ENCODE results near the gene SMAP1.

Gene SMAP1

GRCh38 chr6:70666706-70667105 lies 977 bp upstream of the SMAP1 start:
- Histone ChIP-seq H3K27me3 (ENCODE audit: low read depth) (no peaks in the 10 kb centered on the region), H3K4me3 (no peak overlapping the region), H3K36me3 (replicated peaks) (no peaks in the 10 kb centered on the region; the same call in 1 of the 2 replicates), H3K9me3 (no peaks in the 10 kb centered on the region), H3K4me1 (peaks cover 10% of the 10 kb centered on the region)
- in situ Hi-C loops (cut with MboI; ENCODE audit: low sequenced_read_pairs): no loop called here
- no peak for DNase-seq (ENCODE audit: low spot score in 2 of 2)

GRCh38 chr6:70667256-70667710 lies 400 bp upstream of the SMAP1 start:
- H3K9me3 ChIP-seq: no peaks in the 10 kb centered on the region
- peaks cover 10% of the 10 kb centered on the region for H3K4me1 ChIP-seq
- peak overlapping the region; percentile 76 for H3K4me3 ChIP-seq
- H3K36me3 ChIP-seq (replicated peaks): no peaks in the 10 kb centered on the region; the same call in 1 of the 2 replicates
- no peak for DNase-seq (ENCODE audit: low spot score in 2 of 2)
- no peaks in the 10 kb centered on the region for H3K27me3 ChIP-seq (ENCODE audit: low read depth)
- in situ Hi-C loops (cut with MboI; ENCODE audit: low sequenced_read_pairs): no loop called here

- Histone ChIP-seq H3K4me1 (peaks cover 10% of the 10 kb centered on the region), H3K36me3 (replicated peaks) (no peaks in the 10 kb centered on the region; the same call in 1 of the 2 replicates), H3K4me3 (peak overlapping the region; percentile 76), H3K27me3 (ENCODE audit: low read depth) (no peaks in the 10 kb centered on the region), H3K9me3 (no peaks in the 10 kb centered on the region)
- DNase-seq (ENCODE audit: low spot score in 2 of 2): peak; percentile 74 to 88
- in situ Hi-C loops (cut with MboI; ENCODE audit: low sequenced_read_pairs): no loop called here
Measured at GRCh38 chr6:70668499-70668812, 773 bp downstream of the SMAP1 start.

GRCh38 chr6:70669133-70669532 lies 1.4 kb downstream of the SMAP1 start:
- Histone ChIP-seq H3K4me1 (peaks cover 10% of the 10 kb centered on the region), H3K36me3 (replicated peaks) (no peaks in the 10 kb centered on the region; the same call in 1 of the 2 replicates), H3K4me3 (peak overlapping the region; percentile 76), H3K27me3 (ENCODE audit: low read depth) (no peaks in the 10 kb centered on the region), H3K9me3 (no peaks in the 10 kb centered on the region)
- DNase-seq (ENCODE audit: low spot score in 2 of 2): no peak
- in situ Hi-C loops (cut with MboI; ENCODE audit: low sequenced_read_pairs): no loop called here

GRCh38 chr6:70672549-70672948 lies 4.9 kb downstream of the SMAP1 start:
- H3K27me3 ChIP-seq (ENCODE audit: low read depth): no peaks in the 10 kb centered on the region
- in situ Hi-C loops (cut with MboI; ENCODE audit: low sequenced_read_pairs): no loop called here
- no peak overlapping the region for H3K4me3 ChIP-seq
- no peak for DNase-seq (ENCODE audit: low spot score in 2 of 2)
- peaks cover 10% of the 10 kb centered on the region for H3K4me1 ChIP-seq
- no peaks in the 10 kb centered on the region for H3K9me3 ChIP-seq
- H3K36me3 ChIP-seq (replicated peaks): no peaks in the 10 kb centered on the region; the same call in 1 of the 2 replicates

GRCh38 chr6:70673054-70673453 lies 5.4 kb downstream of the SMAP1 start:
- no peak for DNase-seq (ENCODE audit: low spot score in 2 of 2)
- in situ Hi-C loops (cut with MboI; ENCODE audit: low sequenced_read_pairs): no loop called here
- H3K9me3 ChIP-seq: no peaks in the 10 kb centered on the region

GRCh38 chr6:70673601-70674000 lies 5.9 kb downstream of the SMAP1 start:
- DNase-seq (ENCODE audit: low spot score in 2 of 2): no peak
- Histone ChIP-seq H3K27me3 (ENCODE audit: low read depth) (no peaks in the 10 kb centered on the region), H3K9me3 (no peaks in the 10 kb centered on the region), H3K4me1 (peaks cover 10% of the 10 kb centered on the region), H3K36me3 (replicated peaks) (no peaks in the 10 kb centered on the region), H3K4me3 (no peak overlapping the region)
- in situ Hi-C loops (cut with MboI; ENCODE audit: low sequenced_read_pairs): no loop called here

More at GRCh38 chr6:70673054-70673453, 5.4 kb downstream of the SMAP1 start:
- Histone ChIP-seq H3K4me1 (peaks cover 10% of the 10 kb centered on the region), H3K27me3 (ENCODE audit: low read depth) (no peaks in the 10 kb centered on the region), H3K4me3 (no peak overlapping the region), H3K36me3 (replicated peaks) (no peaks in the 10 kb centered on the region; the same call in 1 of the 2 replicates)

GRCh38 chr6:70675822-70676221 lies 8.1 kb downstream of the SMAP1 start:
- H3K36me3 ChIP-seq (replicated peaks): no peaks in the 10 kb centered on the region
- peaks cover 4% of the 10 kb centered on the region for H3K4me1 ChIP-seq
- in situ Hi-C loops (cut with MboI; ENCODE audit: low sequenced_read_pairs): loop anchor here (25.0 kb wide), 1 partner anchor 464 kb away; no protein-coding TSS in a partner anchor
- H3K9me3 ChIP-seq: no peaks in the 10 kb centered on the region
- DNase-seq (ENCODE audit: low spot score in 2 of 2): no peak
- H3K4me3 ChIP-seq: no peak overlapping the region
- H3K27me3 ChIP-seq (ENCODE audit: low read depth): no peaks in the 10 kb centered on the region

- Histone ChIP-seq H3K9me3 (no peaks in the 10 kb centered on the region), H3K36me3 (replicated peaks) (no peaks in the 10 kb centered on the region), H3K4me1 (peaks cover 4% of the 10 kb centered on the region), H3K4me3 (no peak overlapping the region), H3K27me3 (ENCODE audit: low read depth) (no peaks in the 10 kb centered on the region)
- in situ Hi-C loops (cut with MboI; ENCODE audit: low sequenced_read_pairs): loop anchor here (25.0 kb wide), 1 partner anchor 465 kb away; no protein-coding TSS in a partner anchor
- DNase-seq (ENCODE audit: low spot score in 2 of 2): no peak
Measured at GRCh38 chr6:70676821-70677220, 9.1 kb downstream of the SMAP1 start.

- Histone ChIP-seq H3K9me3 (no peaks in the 10 kb centered on the region), H3K4me3 (no peak overlapping the region), H3K27me3 (ENCODE audit: low read depth) (no peaks in the 10 kb centered on the region), H3K4me1 (peaks cover 8% of the 10 kb centered on the region), H3K36me3 (replicated peaks) (no peaks in the 10 kb centered on the region)
- in situ Hi-C loops (cut with MboI; ENCODE audit: low sequenced_read_pairs): loop anchor here (10.0 to 25.0 kb wide), 2 partner anchors 126 to 468 kb away; no protein-coding TSS in a partner anchor
- DNase-seq (ENCODE audit: low spot score in 2 of 2): peak in 1 of 2 experiments; percentile 29
Measured at GRCh38 chr6:70680396-70680795, 12.7 kb downstream of the SMAP1 start.

GRCh38 chr6:70684794-70685493 lies 17.3 kb downstream of the SMAP1 start:
- no peaks in the 10 kb centered on the region for H3K9me3 ChIP-seq
- H3K4me1 ChIP-seq: peaks cover 12% of the 10 kb centered on the region
- H3K4me3 ChIP-seq: no peak overlapping the region
- in situ Hi-C loops (cut with MboI; ENCODE audit: low sequenced_read_pairs): loop anchor here (10.0 to 25.0 kb wide), 2 partner anchors 130 to 473 kb away; no protein-coding TSS in a partner anchor
- DNase-seq (ENCODE audit: low spot score in 2 of 2): no peak
- H3K27me3 ChIP-seq (ENCODE audit: low read depth): no peaks in the 10 kb centered on the region
- H3K36me3 ChIP-seq (replicated peaks): no peaks in the 10 kb centered on the region

GRCh38 chr6:70685494-70686180 lies 18.0 kb downstream of the SMAP1 start:
- no peak for DNase-seq (ENCODE audit: low spot score in 2 of 2)
- no peaks in the 10 kb centered on the region for H3K9me3 ChIP-seq
- in situ Hi-C loops (cut with MboI; ENCODE audit: low sequenced_read_pairs): loop anchor here (10.0 to 25.0 kb wide), 2 partner anchors 131 to 473 kb away; no protein-coding TSS in a partner anchor
- H3K4me3 ChIP-seq: no peak overlapping the region
- no peaks in the 10 kb centered on the region for H3K27me3 ChIP-seq (ENCODE audit: low read depth)
- H3K4me1 ChIP-seq: peaks cover 7% of the 10 kb centered on the region
- no peaks in the 10 kb centered on the region for H3K36me3 ChIP-seq (replicated peaks)

GRCh38 chr6:70686548-70687133 lies 19.0 kb downstream of the SMAP1 start:
- in situ Hi-C loops (cut with MboI; ENCODE audit: low sequenced_read_pairs): loop anchor here (10.0 to 25.0 kb wide), 2 partner anchors 132 to 474 kb away; no protein-coding TSS in a partner anchor
- no peak overlapping the region for H3K4me3 ChIP-seq
- peak; percentile 24 to 61 for DNase-seq (ENCODE audit: low spot score in 2 of 2)
- H3K36me3 ChIP-seq (replicated peaks): no peaks in the 10 kb centered on the region
- no peaks in the 10 kb centered on the region for H3K27me3 ChIP-seq (ENCODE audit: low read depth)
- H3K9me3 ChIP-seq: no peaks in the 10 kb centered on the region
- peaks cover 7% of the 10 kb centered on the region for H3K4me1 ChIP-seq
